IMR-90 (cell line): ENCODE results near the gene SPDYE1. TPM values are rescaled to one million over a fixed set of nuclear protein-coding genes. Genes with fewer than 3 reads are reported as not detected.

Experiments used
- ATAC-seq: fragments of 200-7000 bp; cut with Tn5 transposase; 2 replicates; pipeline ENCODE4 v1.9.1; 2020; ENCODE audit warnings: low read depth, mild to moderate bottlenecking, moderate library complexity
- BruUV-seq: library from RNA; stranded (reverse); fragments of 400-500 nt; replicated peaks from 2 replicates; lab custom pipeline; 2021; lab: Mats Ljungman, UMichigan
- CTCF ChIA-PET: fragments of 300-600 bp; formaldehyde crosslinking; extraction: SDS; loops from one replicate; lab custom pipeline; 2021; ENCODE audit warnings: antibody characterized with exemption; lab: Yijun Ruan, JAX
- POLR2A ChIA-PET: fragments of 300-600 bp; sonication (Branson Sonifier 250); formaldehyde crosslinking; loops from one replicate; lab custom pipeline; 2022; ENCODE audit warnings: antibody characterized with exemption; ENCODE audit not compliant: unreplicated experiment; lab: Charles Lee
- DNase-seq: peaks from one replicate; pipeline ENCODE4 v3.0.0; 2013
- H2AFZ ChIP-seq: replicated peaks from 2 replicates; pipeline ENCODE3; 2013; ENCODE audit warnings: low read length, mild to moderate bottlenecking; ENCODE audit not compliant: poor library complexity
- H2AK5ac ChIP-seq: 2 replicates; pipeline ENCODE4 v1.6.1; 2013; ENCODE audit warnings: low read depth, low read length, inconsistent platforms
- H2AK9ac ChIP-seq: replicated peaks from 2 replicates; pipeline ENCODE3; 2013; ENCODE audit warnings: mild to moderate bottlenecking, low read depth, low read length, moderate library complexity; ENCODE audit not compliant: poor library complexity
- H2BK120ac ChIP-seq: 2 replicates; pipeline ENCODE4 v1.6.1; 2013; ENCODE audit warnings: low read depth, low read length, inconsistent platforms
- H2BK15ac ChIP-seq: 3 replicates; pipeline ENCODE4 v1.6.1; 2013; ENCODE audit warnings: low read depth, low read length, inconsistent platforms
- H2BK20ac ChIP-seq: 2 replicates; pipeline ENCODE4 v1.6.1; 2013; ENCODE audit warnings: low read depth, mild to moderate bottlenecking, inconsistent platforms, low read length, moderate library complexity
- H2BK5ac ChIP-seq: 2 replicates; pipeline ENCODE4 v1.6.1; 2013; ENCODE audit warnings: mild to moderate bottlenecking, low read depth, low read length, inconsistent platforms; ENCODE audit not compliant: poor library complexity, severe bottlenecking
- H3K14ac ChIP-seq: replicated peaks from 2 replicates; pipeline ENCODE4 v1.6.1; 2013; ENCODE audit warnings: low read depth, low read length, inconsistent platforms
- H3K18ac ChIP-seq: 2 replicates; pipeline ENCODE4 v1.6.1; 2013; ENCODE audit warnings: low read depth, low read length, control low read depth
- H3K23ac ChIP-seq: 2 replicates; pipeline ENCODE4 v1.6.1; 2013; ENCODE audit warnings: low read depth, low read length, inconsistent platforms
- H3K27ac ChIP-seq: 2 replicates; pipeline ENCODE4 v1.5.1; 2013; ENCODE audit warnings: mild to moderate bottlenecking, control low read depth, low read length; ENCODE audit not compliant: insufficient read depth
- H3K27me3 ChIP-seq: 2 replicates; pipeline ENCODE4 v1.6.1; 2013; ENCODE audit warnings: low read length; ENCODE audit not compliant: control insufficient read depth, insufficient read depth
- H3K36me3 ChIP-seq: 2 replicates; pipeline ENCODE4 v1.6.1; 2013; ENCODE audit warnings: low read length, mixed read lengths; ENCODE audit not compliant: control insufficient read depth, insufficient read depth
- H3K4ac ChIP-seq: 2 replicates; pipeline ENCODE4 v1.6.1; 2013; ENCODE audit warnings: low read depth, low read length, inconsistent platforms
- H3K4me1 ChIP-seq: 2 replicates; pipeline ENCODE4 v1.6.1; 2013; ENCODE audit warnings: low read length, mixed read lengths; ENCODE audit not compliant: control insufficient read depth, insufficient read depth
- H3K4me2 ChIP-seq: 2 replicates; pipeline ENCODE4 v1.6.1; 2013; ENCODE audit warnings: low read depth, mild to moderate bottlenecking, control low read depth, low read length, moderate library complexity
- H3K4me3 ChIP-seq: 2 replicates; pipeline ENCODE4 v1.5.1; 2013; ENCODE audit warnings: low read depth, mild to moderate bottlenecking, control low read depth, low read length, moderate library complexity; ENCODE audit not compliant: insufficient read depth
- H3K56ac ChIP-seq: 2 replicates; pipeline ENCODE4 v1.6.1; 2013; ENCODE audit warnings: low read length, inconsistent platforms; ENCODE audit not compliant: insufficient read depth; ENCODE audit errors: extremely low read depth
- H3K79me1 ChIP-seq, 2 experiments: 2 replicates each; pipeline ENCODE4 v1.6.1; 2013; ENCODE audit warnings: low read length in 2 of 2, inconsistent platforms in 1 of 2, low read depth in 1 of 2
- H3K9ac ChIP-seq: 2 replicates; pipeline ENCODE4 v1.6.1; 2013; ENCODE audit warnings: low read depth, low read length, control low read depth
- H3K9me1 ChIP-seq: 2 replicates; pipeline ENCODE4 v1.6.1; 2013; ENCODE audit warnings: low read length, inconsistent platforms; ENCODE audit not compliant: insufficient read depth
- H3K9me3 ChIP-seq: 2 replicates; pipeline ENCODE4 v1.6.1; 2013; ENCODE audit warnings: low read length; ENCODE audit not compliant: control insufficient read depth, insufficient read depth
- H4K20me1 ChIP-seq: 2 replicates; pipeline ENCODE4 v1.6.1; 2013; ENCODE audit warnings: low read length, inconsistent platforms; ENCODE audit not compliant: insufficient read depth
- H4K5ac ChIP-seq: 2 replicates; pipeline ENCODE4 v1.6.1; 2013; ENCODE audit warnings: mild to moderate bottlenecking, low read depth, low read length, control low read depth
- H4K8ac ChIP-seq, 2 experiments: 2 replicates each; pipeline ENCODE4 v1.6.1; 2013; ENCODE audit warnings: low read depth in 2 of 2, low read length in 2 of 2, control low read depth in 1 of 2, inconsistent platforms in 1 of 2
- H4K91ac ChIP-seq: 2 replicates; pipeline ENCODE4 v1.6.1; 2013; ENCODE audit warnings: low read depth, low read length, inconsistent platforms; ENCODE audit not compliant: insufficient read depth
- BHLHE40 ChIP-seq: fragments of 150-350 bp; IDR thresholded peaks from 2 replicates; pipeline ENCODE4 v1.6.1; 2016; ENCODE audit warnings: mild to moderate bottlenecking, low read depth, low read length
- CEBPB ChIP-seq: IDR thresholded peaks from 2 replicates; pipeline ENCODE4 v1.6.1; 2012; ENCODE audit warnings: low read depth, low read length, improper control_type of control experiment
- CHD1 ChIP-seq: IDR thresholded peaks from 2 replicates; pipeline ENCODE4 v1.6.1; 2012; ENCODE audit warnings: low read depth, low read length, improper control_type of control experiment
- CTCF ChIP-seq: conservative IDR thresholded peaks from 2 replicates; pipeline ENCODE4 v1.5.1; 2012; ENCODE audit warnings: mild to moderate bottlenecking, low read depth, low read length, improper control_type of control experiment
- ELK1 ChIP-seq: fragments of 150-350 bp; IDR thresholded peaks from 2 replicates; pipeline ENCODE4 v1.6.1; 2016; ENCODE audit warnings: low read depth, mild to moderate bottlenecking, low read length, moderate library complexity, borderline replicate concordance
- FOS ChIP-seq: fragments of 150-350 bp; IDR thresholded peaks from 2 replicates; pipeline ENCODE4 v1.6.1; 2016; ENCODE audit warnings: low read depth, low read length
- MAFK ChIP-seq: IDR thresholded peaks from 2 replicates; pipeline ENCODE4 v1.6.1; 2012; ENCODE audit warnings: low read depth, low read length, improper control_type of control experiment
- MAZ ChIP-seq: IDR thresholded peaks from 2 replicates; pipeline ENCODE4 v1.6.1; 2012; ENCODE audit warnings: low read depth, mild to moderate bottlenecking, low read length, improper control_type of control experiment, moderate library complexity, borderline replicate concordance
- MXI1 ChIP-seq: IDR thresholded peaks from 2 replicates; pipeline ENCODE4 v1.6.1; 2012; ENCODE audit warnings: low read depth, mild to moderate bottlenecking, low read length, moderate library complexity, borderline replicate concordance
- NFE2L2 ChIP-seq: fragments of 150-350 bp; IDR thresholded peaks from 2 replicates; pipeline ENCODE4 v1.6.1; 2016; ENCODE audit warnings: low read depth, mild to moderate bottlenecking, low read length
- POLR2A ChIP-seq: IDR thresholded peaks from 2 replicates; pipeline ENCODE4 v1.6.1; 2012; ENCODE audit warnings: mild to moderate bottlenecking, low read depth, low read length
- RAD21 ChIP-seq: IDR thresholded peaks from 2 replicates; pipeline ENCODE4 v1.6.1; 2012; ENCODE audit warnings: low read length, improper control_type of control experiment
- RCOR1 ChIP-seq: IDR thresholded peaks from 2 replicates; pipeline ENCODE4 v1.6.1; 2012; ENCODE audit warnings: mild to moderate bottlenecking, low read length, improper control_type of control experiment; ENCODE audit not compliant: insufficient replicate concordance
- RFX5 ChIP-seq: IDR thresholded peaks from 2 replicates; pipeline ENCODE4 v1.8.0; 2012; ENCODE audit warnings: low read depth, mild to moderate bottlenecking, low read length, moderate library complexity
- SMC3 ChIP-seq: fragments of 150-350 bp; IDR thresholded peaks from 2 replicates; pipeline ENCODE4 v1.6.1; 2016; ENCODE audit warnings: low read depth, mild to moderate bottlenecking, antibody characterized with exemption, low read length, moderate library complexity
- USF2 ChIP-seq: fragments of 150-350 bp; IDR thresholded peaks from 2 replicates; pipeline ENCODE4 v1.6.1; 2017; ENCODE audit warnings: mild to moderate bottlenecking, antibody characterized with exemption, low read length, low read depth
- WGBS, 2 experiments: methylation state at CpG; one replicate each; pipeline versions ENCODE4 v1.1.5 to v1.1.7; 2013; ENCODE audit warnings: missing lambda C conversion rate in 2 of 2; ENCODE audit not compliant: insufficient read length in 1 of 2; ENCODE audit errors: extremely low coverage in 2 of 2; 5-methylcytosine and 5-hydroxymethylcytosine counted together
- dilution Hi-C: fragments of 300-500 bp; cut with HindIII; formaldehyde crosslinking; loops from one replicate; pipeline ENCODE4 v1.14.3; 2018; ENCODE audit warnings: low sequenced_read_pairs; ENCODE audit not compliant: unreplicated experiment
- in situ Hi-C: fragments of 300-500 bp; cut with MboI; formaldehyde crosslinking; loops from 3 replicates; pipeline ENCODE4 v1.14.3; 2019; ENCODE audit warnings: low sequenced_read_pairs, inconsistent platforms, mixed read lengths
- intact Hi-C: fragments of 100-400 bp; cut with micrococcal nuclease; formaldehyde crosslinking; loops from 2 replicates; pipeline ENCODE4 v1.10.0; 2022
- polyA plus RNA-seq, 3 experiments: library from polyadenylated mRNA; depleted of rRNA; stranded (reverse); fragments of >200 nt; gene quantifications; 2 replicates each; pipeline ENCODE4 v1.2.3, GENCODE V29; 2012; ENCODE audit warnings: low replicate concordance in 1 of 3
- total RNA-seq: library from RNA; depleted of rRNA; stranded (reverse); fragments of >200 nt; gene quantifications from 2 replicates; pipeline ENCODE4 v1.2.3, GENCODE V29; 2012

SPDYE1 gene
- total and polyA plus RNA-seq, 2 of the 4 experiments (the other 2 are of a cell fraction): not detected

GRCh38 chr7:44057181-44057848 is 59.6 kb downstream of the SPDYE1 start:
- Histone ChIP-seq H2BK15ac (no peak overlapping the region), H3K4ac (no peak overlapping the region), H3K4me3 (no peak overlapping the region), H3K56ac (no peak overlapping the region), H3K4me1 (no peaks in the 10 kb centered on the region), H3K79me1 (peaks cover 15 to 28% of the 10 kb centered on the region in 2 experiments), H2BK20ac (no peak overlapping the region), H3K9me1 (peaks cover 3% of the 10 kb centered on the region; the same call in 1 of the 2 replicates), H3K9me3 (no peaks in the 10 kb centered on the region), H4K91ac (no peak overlapping the region), H2AK5ac (no peak overlapping the region), H2AK9ac (no peak overlapping the region), H2AFZ (no peak overlapping the region), H2BK120ac (no peak overlapping the region), H3K18ac (no peak overlapping the region), H3K36me3 (peaks cover 71% of the 10 kb centered on the region), H3K4me2 (no peak overlapping the region), H4K8ac (no peak overlapping the region), H3K27ac (no peak overlapping the region), H3K9ac (no peak overlapping the region), H3K27me3 (no peaks in the 10 kb centered on the region), H4K20me1 (peaks cover 31% of the 10 kb centered on the region; the same call in 1 of the 2 replicates), H3K23ac (no peak overlapping the region), H2BK5ac (no peak overlapping the region), H3K14ac (no peak overlapping the region), H4K5ac (no peak overlapping the region)
- TF ChIP-seq MXI1 (no peak), FOS (no peak), NFE2L2 (no peak), CTCF (no peak), POLR2A (no peak), RAD21 (no peak), ELK1 (no peak), USF2 (no peak), RCOR1 (no peak), CHD1 (no peak), CEBPB (no peak), MAZ (no peak), BHLHE40 (no peak), RFX5 (no peak), SMC3 (no peak), MAFK (no peak)
- dilution Hi-C loops (no loop called here), intact Hi-C loops (no loop called here), in situ Hi-C loops (no loop called here)
- DNase-seq (no peak), ATAC-seq (no peak)
- BruUV-seq: no TSS peak
- WGBS, 2 experiments: 89% methylated on average over 4 of the region's 11 CpGs; no CpG with 5 or more reads in 1 of the 2 experiments
- CTCF ChIA-PET: no interaction called here
- POLR2A ChIA-PET: no interaction called here
